ENCODE results near the gene ZSWIM4. TPM values are rescaled to one million over a fixed set of nuclear protein-coding genes. Genes with fewer than 3 reads are reported as not detected.
"Not testable (repeated sequence)": the region's sequence is repeated elsewhere in the genome, so short reads cannot be mapped to it uniquely, and the experiment has no call there.

Gene ZSWIM4
- total and polyA plus RNA-seq, 8 donors = 5.5 to 14.3 (median 7.7) TPM

DNA sequence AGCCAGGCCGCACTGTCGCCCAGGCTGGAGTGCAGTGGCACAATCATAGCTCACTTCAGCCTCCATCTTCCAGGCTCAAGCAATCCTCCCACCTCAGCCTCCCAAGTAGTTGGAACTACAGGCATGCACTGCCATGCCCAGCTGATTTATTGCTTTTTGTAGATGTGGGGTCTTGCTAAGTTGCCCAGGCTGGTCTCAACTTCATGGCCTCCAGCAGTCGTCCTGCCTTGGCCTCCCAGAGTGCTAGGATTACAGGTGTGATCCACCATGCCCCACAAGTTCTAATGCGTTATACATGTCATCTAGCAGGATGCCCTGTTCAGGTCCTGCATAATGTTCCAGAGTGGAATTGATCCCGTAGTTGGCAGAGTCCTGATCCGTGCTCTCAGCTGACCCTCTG lies 16.4 kb upstream of the ZSWIM4 start:
- peaks cover 10 to 39% of the 10 kb centered on the region in 2 donors for H3K4me1 ChIP-seq
- ATAC-seq (no peak), DNase-seq (no peak)
- TF ChIP-seq, protein P1, sequence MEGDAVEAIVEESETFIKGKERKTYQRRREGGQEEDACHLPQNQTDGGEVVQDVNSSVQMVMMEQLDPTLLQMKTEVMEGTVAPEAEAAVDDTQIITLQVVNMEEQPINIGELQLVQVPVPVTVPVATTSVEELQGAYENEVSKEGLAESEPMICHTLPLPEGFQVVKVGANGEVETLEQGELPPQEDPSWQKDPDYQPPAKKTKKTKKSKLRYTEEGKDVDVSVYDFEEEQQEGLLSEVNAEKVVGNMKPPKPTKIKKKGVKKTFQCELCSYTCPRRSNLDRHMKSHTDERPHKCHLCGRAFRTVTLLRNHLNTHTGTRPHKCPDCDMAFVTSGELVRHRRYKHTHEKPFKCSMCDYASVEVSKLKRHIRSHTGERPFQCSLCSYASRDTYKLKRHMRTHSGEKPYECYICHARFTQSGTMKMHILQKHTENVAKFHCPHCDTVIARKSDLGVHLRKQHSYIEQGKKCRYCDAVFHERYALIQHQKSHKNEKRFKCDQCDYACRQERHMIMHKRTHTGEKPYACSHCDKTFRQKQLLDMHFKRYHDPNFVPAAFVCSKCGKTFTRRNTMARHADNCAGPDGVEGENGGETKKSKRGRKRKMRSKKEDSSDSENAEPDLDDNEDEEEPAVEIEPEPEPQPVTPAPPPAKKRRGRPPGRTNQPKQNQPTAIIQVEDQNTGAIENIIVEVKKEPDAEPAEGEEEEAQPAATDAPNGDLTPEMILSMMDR (IDR thresholded peaks at IDR 0.05) = no peak
- H3K4me3 ChIP-seq = no peak overlapping the region
- peaks cover 0 to 31% of the 10 kb centered on the region in 2 donors for H3K36me3 ChIP-seq
- no peaks in the 10 kb centered on the region for H3K9me3 ChIP-seq
- H3K27me3 ChIP-seq = no peaks in the 10 kb centered on the region
- intact Hi-C loops (cut with DNase I) = loop anchor here in 1 of 2 donors (10.0 kb wide), 1 partner anchor 86 kb away; no protein-coding TSS in a partner anchor
- no peak overlapping the region for H3K27ac ChIP-seq

- not testable (repeated sequence) for ATAC-seq, H3K9me3 ChIP-seq, DNase-seq, H3K4me3 ChIP-seq, H3K27ac ChIP-seq, H3K27me3 ChIP-seq
- peaks cover 10 to 39% of the 10 kb centered on the region in 2 donors for H3K4me1 ChIP-seq
- H3K36me3 ChIP-seq = peaks cover 0 to 31% of the 10 kb centered on the region in 2 donors
- intact Hi-C loops (cut with DNase I) = loop anchor here (5.0 to 10.0 kb wide), 2 partner anchors 83 to 85 kb away; no protein-coding TSS in a partner anchor
Observed at GRCh38 chr19:13779794-13780193, 15.4 kb upstream of the ZSWIM4 start.

GRCh38 chr19:13781547-13781946 lies 13.7 kb upstream of the ZSWIM4 start:
- TF ChIP-seq, protein P1 (IDR thresholded peaks at IDR 0.05) = no peak
- H3K9me3 ChIP-seq = no peaks in the 10 kb centered on the region
- H3K36me3 ChIP-seq = peaks cover 0 to 27% of the 10 kb centered on the region in 2 donors
- H3K4me3 ChIP-seq = no peak overlapping the region
- H3K27me3 ChIP-seq = no peaks in the 10 kb centered on the region
- DNase-seq (peak in 2 of 4 donors; percentile 72 to 83), ATAC-seq (peak; percentile 88)
- peaks cover 3 to 37% of the 10 kb centered on the region in 2 donors for H3K4me1 ChIP-seq
- intact Hi-C loops (cut with DNase I) = loop anchor here in 1 of 2 donors (5.0 kb wide), 1 partner anchor 81 kb away; no protein-coding TSS in a partner anchor
- H3K27ac ChIP-seq = peak overlapping the region; percentile 65 to 78

DNA sequence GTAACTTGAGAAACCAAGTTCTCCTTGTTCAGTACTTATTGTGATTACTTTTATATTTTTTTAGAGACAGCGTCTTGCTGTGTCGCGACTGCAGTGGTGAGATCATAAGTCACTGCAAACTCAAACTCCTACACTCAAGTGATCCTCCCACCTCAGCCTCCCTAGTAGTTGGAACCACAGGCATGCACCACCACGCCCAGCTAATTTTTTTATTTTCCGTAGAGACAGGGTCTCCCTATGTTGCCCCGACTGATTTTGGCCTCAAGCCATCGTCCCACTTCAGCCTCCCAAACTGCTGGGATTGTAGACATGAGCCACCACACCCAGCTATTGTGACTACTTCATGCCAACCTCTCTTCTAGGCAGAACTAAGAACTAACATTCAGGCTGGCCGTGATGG lies 12.7 kb upstream of the ZSWIM4 start:
- H3K4me1 ChIP-seq = peaks cover 3 to 46% of the 10 kb centered on the region in 2 donors
- no peaks in the 10 kb centered on the region for H3K27me3 ChIP-seq
- no peaks in the 10 kb centered on the region for H3K9me3 ChIP-seq
- intact Hi-C loops (cut with DNase I) = loop anchor here in 1 of 2 donors (5.0 kb wide), 1 partner anchor 80 kb away; no protein-coding TSS in a partner anchor
- peaks cover 0 to 19% of the 10 kb centered on the region in 2 donors for H3K36me3 ChIP-seq
- peak overlapping the region; percentile 33 to 78 for H3K27ac ChIP-seq
- no peak overlapping the region for H3K4me3 ChIP-seq
- TF ChIP-seq, protein P1 (IDR thresholded peaks at IDR 0.05) = no peak
- ATAC-seq (peak; percentile 10), DNase-seq (no peak)

DNA sequence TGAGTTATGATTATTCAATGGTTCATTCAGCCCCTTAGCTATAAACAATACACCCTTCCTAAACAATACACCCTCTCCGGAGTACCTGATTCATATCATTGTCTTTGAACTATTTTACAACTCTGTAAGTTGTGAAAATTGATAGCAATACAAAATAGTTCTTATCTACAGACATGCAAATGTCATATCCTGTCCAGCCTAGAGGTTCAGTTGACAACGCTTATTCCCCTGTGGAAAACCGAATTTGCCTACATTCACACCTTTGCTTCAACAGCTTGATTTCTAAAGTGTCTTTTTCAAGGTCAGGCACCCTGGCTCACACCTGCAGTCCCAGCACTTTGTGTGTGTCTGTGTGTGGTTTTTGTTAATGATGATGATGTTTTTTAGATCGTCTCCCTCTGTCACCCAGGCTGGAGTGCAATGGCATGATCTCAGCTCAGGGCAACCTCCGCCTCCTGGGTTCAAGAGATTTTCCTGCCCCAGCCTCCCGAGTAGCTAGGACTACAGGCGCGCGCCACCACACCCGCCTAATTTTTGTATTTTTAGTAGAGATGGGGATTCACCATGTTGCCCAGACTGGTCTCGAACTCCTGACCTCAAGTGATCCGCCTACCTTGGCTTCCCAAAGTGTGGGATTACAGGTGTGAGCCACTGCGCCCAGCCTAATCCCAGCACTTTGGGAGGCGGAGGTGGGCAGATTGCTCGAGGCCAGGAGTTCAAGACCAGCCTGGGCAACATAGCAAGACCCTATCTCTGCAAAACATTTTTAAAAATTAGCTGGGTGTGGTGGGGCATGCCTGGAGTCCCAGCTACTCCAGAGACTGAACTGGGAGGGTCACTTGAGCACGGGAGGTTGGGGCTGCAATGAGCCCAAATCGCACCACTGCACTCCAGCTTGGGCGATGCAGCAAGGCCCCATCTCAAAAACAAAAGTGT lies 11.4 kb upstream of the ZSWIM4 start:
- intact Hi-C loops (cut with DNase I) = loop anchor here in 1 of 2 donors (5.0 kb wide), 1 partner anchor 78 kb away; no protein-coding TSS in a partner anchor
- Histone ChIP-seq H3K27me3 (no peaks in the 10 kb centered on the region), H3K27ac (no peak overlapping the region), H3K4me1 (peaks cover 9 to 59% of the 10 kb centered on the region in 2 donors), H3K36me3 (peaks cover 0 to 6% of the 10 kb centered on the region in 2 donors), H3K9me3 (no peaks in the 10 kb centered on the region), H3K4me3 (no peak overlapping the region)
- ATAC-seq = no peak
- no peak for DNase-seq
- TF ChIP-seq, protein P1 (IDR thresholded peaks at IDR 0.05) = no peak

All from left lung (tissue), 10 donors.